ENCODE data around the gene ABI3BP.

ABI3BP gene

DNA sequence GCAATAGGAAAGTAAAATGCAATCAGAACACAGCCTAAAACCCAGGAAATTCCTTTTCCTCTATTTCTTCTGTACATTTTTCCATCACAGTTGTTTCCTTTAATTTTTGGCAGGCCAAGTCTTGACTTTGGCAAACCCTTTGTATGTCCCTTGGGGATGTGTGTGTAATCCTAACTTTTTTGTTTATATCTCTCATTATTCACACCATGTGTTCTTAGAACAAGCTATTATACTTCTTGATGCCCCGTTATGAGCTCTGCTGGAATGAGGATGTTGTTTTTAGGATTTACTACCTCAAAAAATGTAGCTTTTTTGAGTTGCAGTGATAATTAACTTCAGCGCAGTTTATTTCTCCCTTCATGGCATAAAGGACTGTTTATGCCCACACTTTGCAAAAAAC is 123.4 kb downstream of the ABI3BP start:
- Histone ChIP-seq H3K4me3 (ENCODE audit: low read length) (no peak overlapping the region), H3K36me3 (ENCODE audit: control insufficient read depth, insufficient read depth, low read length) (no peaks in the 10 kb centered on the region), H3K9ac (ENCODE audit: low read length) (no peak overlapping the region), H3K4me1 (ENCODE audit: control insufficient read depth, insufficient read depth, low read length) (no peaks in the 10 kb centered on the region), H3K27me3 (ENCODE audit: control insufficient read depth, insufficient read depth, low read length) (no peaks in the 10 kb centered on the region), H3K27ac (ENCODE audit: low read depth, low read length) (no peak overlapping the region)

DNA sequence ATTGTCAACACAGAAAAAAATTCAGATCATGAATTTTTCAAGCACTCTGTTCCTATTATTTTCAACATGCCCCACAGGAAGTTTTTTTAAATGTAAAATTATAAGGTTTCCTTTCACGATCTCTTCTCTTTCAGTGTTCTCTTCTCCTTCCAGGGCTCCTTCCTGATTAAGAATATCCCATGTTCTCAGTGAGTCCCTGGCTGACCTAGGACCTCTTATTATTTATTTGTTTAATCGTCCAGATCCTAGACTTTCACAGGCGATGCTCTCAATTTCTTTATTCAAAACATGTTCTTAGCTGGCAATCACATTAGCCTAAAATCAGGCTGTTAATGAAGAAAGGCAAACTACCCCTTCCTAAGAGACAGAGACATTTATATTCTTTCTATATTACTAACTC is 124.3 kb downstream of the ABI3BP start:
- Histone ChIP-seq H3K36me3 (ENCODE audit: control insufficient read depth, insufficient read depth, low read length) (no peaks in the 10 kb centered on the region), H3K9ac (ENCODE audit: low read length) (no peak overlapping the region), H3K4me1 (ENCODE audit: control insufficient read depth, insufficient read depth, low read length) (no peaks in the 10 kb centered on the region), H3K27ac (ENCODE audit: low read depth, low read length) (no peak overlapping the region), H3K27me3 (ENCODE audit: control insufficient read depth, insufficient read depth, low read length) (no peaks in the 10 kb centered on the region), H3K4me3 (ENCODE audit: low read length) (no peak overlapping the region)

DNA sequence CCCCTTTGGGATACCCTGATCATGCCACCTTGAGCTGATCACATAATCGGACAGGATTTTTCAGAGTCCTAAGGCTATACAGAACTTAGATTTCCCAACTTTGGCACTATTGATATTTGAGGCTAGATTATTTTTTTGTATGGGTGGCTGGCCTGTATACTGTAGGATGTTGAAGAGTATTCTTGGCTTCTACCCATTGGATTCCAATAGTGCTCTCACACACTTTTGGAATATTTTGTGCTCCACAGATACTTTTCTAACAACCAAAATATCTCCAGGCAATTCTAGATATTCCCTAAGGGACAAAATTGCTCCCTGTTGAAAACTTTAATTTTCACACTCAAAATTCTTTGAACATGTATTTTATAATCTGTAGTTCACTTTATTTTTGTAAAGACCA is 125.1 kb downstream of the ABI3BP start:
- no peak overlapping the region for H3K9ac ChIP-seq (ENCODE audit: low read length)
- H3K36me3 ChIP-seq (ENCODE audit: control insufficient read depth, insufficient read depth, low read length), result no peaks in the 10 kb centered on the region
- no peaks in the 10 kb centered on the region for H3K27me3 ChIP-seq (ENCODE audit: control insufficient read depth, insufficient read depth, low read length)
- H3K4me1 ChIP-seq (ENCODE audit: control insufficient read depth, insufficient read depth, low read length), result no peaks in the 10 kb centered on the region
- H3K27ac ChIP-seq (ENCODE audit: low read depth, low read length), result no peak overlapping the region
- H3K4me3 ChIP-seq (ENCODE audit: low read length), result no peak overlapping the region

DNA sequence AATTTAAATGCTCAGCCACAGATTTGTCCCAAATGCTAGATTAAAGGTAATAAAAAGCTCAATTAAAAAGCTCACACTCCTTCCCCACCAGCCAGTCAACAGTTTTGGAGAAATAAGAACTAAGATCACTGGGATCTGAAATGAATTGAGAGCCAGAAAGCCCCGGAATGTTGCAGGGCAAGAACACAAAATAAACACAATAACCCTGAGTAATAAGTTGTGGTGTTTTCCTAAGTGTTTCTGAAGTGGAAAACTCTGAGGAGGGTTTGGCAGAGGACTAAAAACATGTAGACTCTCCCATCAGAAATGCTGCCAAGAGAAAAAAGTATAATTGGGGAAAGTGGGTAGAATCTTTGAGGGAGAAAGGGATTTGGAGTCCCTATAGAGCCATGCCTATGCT is 127.8 kb downstream of the ABI3BP start:
- Histone ChIP-seq H3K4me3 (ENCODE audit: low read length) (no peak overlapping the region), H3K36me3 (ENCODE audit: control insufficient read depth, insufficient read depth, low read length) (no peaks in the 10 kb centered on the region), H3K27me3 (ENCODE audit: control insufficient read depth, insufficient read depth, low read length) (no peaks in the 10 kb centered on the region), H3K4me1 (ENCODE audit: control insufficient read depth, insufficient read depth, low read length) (no peaks in the 10 kb centered on the region), H3K27ac (ENCODE audit: low read depth, low read length) (no peak overlapping the region), H3K9ac (ENCODE audit: low read length) (no peak overlapping the region)

DNA sequence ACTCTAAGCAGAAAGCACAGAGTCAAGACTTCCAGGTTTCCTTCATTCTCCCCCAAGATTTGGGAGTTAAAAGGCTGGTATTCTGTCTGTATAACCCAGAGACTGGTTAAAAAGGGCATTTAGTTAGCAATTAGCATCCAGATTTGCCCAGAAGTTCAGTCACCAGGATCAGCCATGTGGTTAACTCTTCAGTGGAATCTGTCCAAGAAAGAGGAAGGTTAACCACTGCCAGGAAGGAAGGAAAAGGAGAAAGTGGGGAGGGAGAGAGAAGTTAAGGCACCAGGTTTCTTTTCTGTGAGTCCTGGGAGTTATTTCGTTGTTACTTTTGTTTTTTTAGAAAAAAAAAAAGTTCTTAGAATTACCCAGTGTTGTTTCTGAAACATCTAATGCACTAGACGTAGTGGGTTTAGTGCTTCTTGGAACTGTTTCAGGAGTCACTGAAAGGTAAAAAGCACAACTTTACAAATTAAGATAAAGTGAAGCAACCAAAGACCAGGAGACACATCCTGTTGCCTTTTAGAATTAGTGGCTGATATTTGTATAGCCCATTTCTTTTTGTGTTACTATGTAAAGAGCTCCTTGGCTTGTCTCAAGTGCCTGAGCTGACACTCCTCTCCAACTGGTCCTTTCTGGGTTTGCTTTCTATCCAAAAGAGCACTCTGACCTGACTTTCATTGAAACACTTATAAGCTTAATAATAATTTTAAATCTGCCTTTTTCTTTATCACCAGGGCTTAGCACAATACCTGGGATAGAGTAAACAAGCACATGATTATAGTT is 128.6 kb downstream of the ABI3BP start:
- no peaks in the 10 kb centered on the region for H3K27me3 ChIP-seq (ENCODE audit: control insufficient read depth, insufficient read depth, low read length)
- H3K4me1 ChIP-seq (ENCODE audit: control insufficient read depth, insufficient read depth, low read length), result no peaks in the 10 kb centered on the region
- H3K9ac ChIP-seq (ENCODE audit: low read length), result no peak overlapping the region
- no peak overlapping the region for H3K4me3 ChIP-seq (ENCODE audit: low read length)
- H3K36me3 ChIP-seq (ENCODE audit: control insufficient read depth, insufficient read depth, low read length), result no peaks in the 10 kb centered on the region
- H3K27ac ChIP-seq (ENCODE audit: low read depth, low read length), result no peak overlapping the region

- Histone ChIP-seq H3K27me3 (ENCODE audit: control insufficient read depth, insufficient read depth, low read length) (no peaks in the 10 kb centered on the region), H3K36me3 (ENCODE audit: control insufficient read depth, insufficient read depth, low read length) (no peaks in the 10 kb centered on the region), H3K9ac (ENCODE audit: low read length) (no peak overlapping the region), H3K4me1 (ENCODE audit: control insufficient read depth, insufficient read depth, low read length) (no peaks in the 10 kb centered on the region), H3K4me3 (ENCODE audit: low read length) (no peak overlapping the region), H3K27ac (ENCODE audit: low read depth, low read length) (no peak overlapping the region)
Observed at GRCh38 chr3:100857863-100858262, 135.4 kb downstream of the ABI3BP start.

GRCh38 chr3:100856821-100857220 is 136.4 kb downstream of the ABI3BP start:
- no peak overlapping the region for H3K27ac ChIP-seq (ENCODE audit: low read depth, low read length)
- H3K4me3 ChIP-seq (ENCODE audit: low read length), result no peak overlapping the region
- H3K36me3 ChIP-seq (ENCODE audit: control insufficient read depth, insufficient read depth, low read length), result no peaks in the 10 kb centered on the region
- H3K27me3 ChIP-seq (ENCODE audit: control insufficient read depth, insufficient read depth, low read length), result no peaks in the 10 kb centered on the region
- H3K9ac ChIP-seq (ENCODE audit: low read length), result no peak overlapping the region
- no peaks in the 10 kb centered on the region for H3K4me1 ChIP-seq (ENCODE audit: control insufficient read depth, insufficient read depth, low read length)

DNA sequence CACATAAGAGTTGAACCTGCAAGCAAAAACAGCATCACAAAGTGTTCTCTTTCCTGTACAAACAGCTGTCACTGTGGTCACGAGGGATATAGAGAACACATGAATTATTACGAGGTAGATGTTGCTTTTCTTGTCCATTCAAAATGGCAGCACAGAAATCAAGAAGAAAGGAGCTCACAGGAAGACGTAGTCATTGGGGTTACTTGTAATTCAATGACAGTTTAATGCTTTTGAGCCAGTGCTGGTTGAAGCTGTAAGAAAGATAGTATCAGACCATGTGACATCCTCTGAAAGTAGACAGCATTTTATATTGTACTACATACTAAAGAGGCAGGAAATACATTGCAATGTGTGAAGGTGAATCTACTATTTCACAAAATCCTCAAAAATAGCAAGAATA is 140.4 kb downstream of the ABI3BP start:
- no peaks in the 10 kb centered on the region for H3K4me1 ChIP-seq (ENCODE audit: control insufficient read depth, insufficient read depth, low read length)
- no peak overlapping the region for H3K27ac ChIP-seq (ENCODE audit: low read depth, low read length)
- no peak overlapping the region for H3K9ac ChIP-seq (ENCODE audit: low read length)
- H3K27me3 ChIP-seq (ENCODE audit: control insufficient read depth, insufficient read depth, low read length), result no peaks in the 10 kb centered on the region
- no peak overlapping the region for H3K4me3 ChIP-seq (ENCODE audit: low read length)
- H3K36me3 ChIP-seq (ENCODE audit: control insufficient read depth, insufficient read depth, low read length), result no peaks in the 10 kb centered on the region

- H3K27ac ChIP-seq (ENCODE audit: low read depth, low read length), result no peak overlapping the region
- no peak overlapping the region for H3K4me3 ChIP-seq (ENCODE audit: low read length)
- H3K36me3 ChIP-seq (ENCODE audit: control insufficient read depth, insufficient read depth, low read length), result no peaks in the 10 kb centered on the region
- no peaks in the 10 kb centered on the region for H3K27me3 ChIP-seq (ENCODE audit: control insufficient read depth, insufficient read depth, low read length)
- H3K9ac ChIP-seq (ENCODE audit: low read length), result no peak overlapping the region
- no peaks in the 10 kb centered on the region for H3K4me1 ChIP-seq (ENCODE audit: control insufficient read depth, insufficient read depth, low read length)
Observed at GRCh38 chr3:100850701-100851100, 142.5 kb downstream of the ABI3BP start.

DNA sequence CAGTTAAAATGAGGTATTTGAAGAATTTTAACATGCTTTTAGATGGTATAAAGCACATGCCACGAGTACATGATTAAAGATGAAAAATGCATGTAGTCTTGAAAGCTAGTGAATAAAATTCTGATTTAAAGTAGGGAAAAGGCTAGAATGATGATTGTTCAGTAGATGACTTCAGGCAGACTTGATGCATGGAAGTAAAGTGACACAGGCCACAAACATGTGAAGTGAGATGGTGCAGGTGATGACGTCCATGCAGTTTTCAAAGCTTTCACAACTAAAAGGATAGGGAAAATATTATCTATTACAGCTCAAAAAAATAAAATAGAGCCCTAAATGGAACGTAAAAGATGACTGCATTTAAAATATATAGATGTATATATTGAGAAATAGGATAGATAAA is 143.1 kb downstream of the ABI3BP start:
- H3K27me3 ChIP-seq (ENCODE audit: control insufficient read depth, insufficient read depth, low read length), result no peaks in the 10 kb centered on the region
- H3K4me1 ChIP-seq (ENCODE audit: control insufficient read depth, insufficient read depth, low read length), result no peaks in the 10 kb centered on the region
- H3K9ac ChIP-seq (ENCODE audit: low read length), result no peak overlapping the region
- no peak overlapping the region for H3K27ac ChIP-seq (ENCODE audit: low read depth, low read length)
- H3K36me3 ChIP-seq (ENCODE audit: control insufficient read depth, insufficient read depth, low read length), result no peaks in the 10 kb centered on the region
- no peak overlapping the region for H3K4me3 ChIP-seq (ENCODE audit: low read length)

DNA sequence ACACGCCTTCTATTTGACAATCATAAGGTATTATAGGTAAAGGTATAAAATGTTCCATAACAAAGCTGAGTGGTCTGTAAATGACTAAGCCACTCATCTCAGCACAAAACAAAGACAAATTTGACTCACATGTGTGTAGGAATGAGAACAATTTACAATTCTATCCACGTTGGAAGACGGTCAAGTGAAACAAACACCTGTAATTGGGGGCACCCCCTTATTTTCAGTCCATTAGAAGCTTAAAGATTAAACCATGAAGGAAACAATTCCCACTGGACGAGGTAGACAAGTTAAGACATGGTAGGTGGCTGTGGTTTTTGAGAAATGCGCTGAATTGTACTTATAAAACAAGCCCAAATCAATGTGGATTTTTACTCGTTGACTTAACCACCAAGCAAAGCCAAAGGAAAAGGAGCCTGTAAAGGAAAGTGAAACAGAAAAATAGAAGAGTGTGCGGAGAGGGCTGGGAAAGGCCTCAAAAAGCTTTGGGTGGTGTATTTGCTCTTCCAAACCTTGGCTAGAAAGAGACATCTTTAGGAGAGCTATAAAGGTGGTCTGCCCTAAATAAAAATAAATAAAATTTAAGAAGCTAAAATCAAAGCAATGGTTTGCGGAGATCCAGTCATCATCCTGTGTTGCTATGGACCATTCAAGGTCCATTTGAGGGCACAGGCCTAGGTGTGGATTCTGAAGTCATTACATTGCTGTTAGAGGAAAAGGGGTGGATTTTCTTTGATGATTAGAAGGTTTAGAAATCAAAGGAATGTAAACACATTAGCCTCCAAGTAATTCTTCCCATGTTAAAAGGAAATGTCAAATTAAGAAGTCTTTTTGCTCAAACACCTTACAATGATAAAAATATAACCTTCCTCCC is 148.9 kb downstream of the ABI3BP start:
- Histone ChIP-seq H3K4me3 (ENCODE audit: low read length) (no peak overlapping the region), H3K4me1 (ENCODE audit: control insufficient read depth, insufficient read depth, low read length) (no peaks in the 10 kb centered on the region), H3K36me3 (ENCODE audit: control insufficient read depth, insufficient read depth, low read length) (peaks cover under 1% of the 10 kb centered on the region), H3K9ac (ENCODE audit: low read length) (no peak overlapping the region), H3K27ac (ENCODE audit: low read depth, low read length) (no peak overlapping the region), H3K27me3 (ENCODE audit: control insufficient read depth, insufficient read depth, low read length) (no peaks in the 10 kb centered on the region)

DNA sequence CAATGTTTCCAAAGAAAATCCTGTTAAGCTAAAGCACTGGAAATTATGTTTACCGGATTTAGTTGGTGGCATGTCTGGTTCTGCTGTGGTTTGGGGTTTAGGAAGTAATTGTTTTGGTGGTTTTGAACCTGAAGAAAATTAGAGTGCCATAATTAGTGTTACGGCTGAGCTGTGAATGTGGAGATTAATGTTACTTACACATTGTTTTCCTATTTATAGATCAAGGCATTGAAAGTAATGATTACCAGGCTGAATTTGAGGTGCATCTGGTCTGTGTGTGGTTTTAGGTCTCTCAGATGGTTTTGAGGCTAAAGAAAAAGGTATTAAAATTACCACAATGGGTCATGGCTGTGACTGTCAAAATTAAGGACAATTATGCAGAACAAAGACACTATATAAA is 155.1 kb downstream of the ABI3BP start:
- Histone ChIP-seq H3K27ac (ENCODE audit: low read depth, low read length) (no peak overlapping the region), H3K4me1 (ENCODE audit: control insufficient read depth, insufficient read depth, low read length) (no peaks in the 10 kb centered on the region), H3K27me3 (ENCODE audit: control insufficient read depth, insufficient read depth, low read length) (no peaks in the 10 kb centered on the region), H3K9ac (ENCODE audit: low read length) (no peak overlapping the region), H3K36me3 (ENCODE audit: control insufficient read depth, insufficient read depth, low read length) (peaks cover 4% of the 10 kb centered on the region), H3K4me3 (ENCODE audit: low read length) (no peak overlapping the region)

DNA sequence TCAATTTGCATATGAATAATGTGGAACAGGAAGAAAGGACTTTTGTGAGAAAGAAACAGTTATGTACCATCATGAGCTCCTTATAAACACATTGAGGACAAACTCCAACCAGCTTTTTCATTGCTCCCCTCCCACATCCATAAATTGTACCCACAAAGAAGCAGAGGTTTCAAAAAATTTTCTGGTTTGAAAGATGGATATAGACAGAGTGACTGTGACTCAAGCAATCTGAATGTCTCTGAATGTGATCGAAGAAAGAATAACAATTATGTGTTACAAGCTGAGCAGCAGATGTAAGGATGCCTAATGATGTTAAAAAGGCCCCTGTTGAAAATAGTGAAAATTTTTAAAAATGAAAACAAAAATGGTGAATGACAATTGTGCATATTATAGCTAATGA is 156.6 kb downstream of the ABI3BP start:
- H3K4me1 ChIP-seq (ENCODE audit: control insufficient read depth, insufficient read depth, low read length), result no peaks in the 10 kb centered on the region

More for the DNA sequence above, 156.6 kb downstream of the ABI3BP start:
- Histone ChIP-seq H3K36me3 (ENCODE audit: control insufficient read depth, insufficient read depth, low read length) (peaks cover 4% of the 10 kb centered on the region), H3K9ac (ENCODE audit: low read length) (no peak overlapping the region), H3K27ac (ENCODE audit: low read depth, low read length) (no peak overlapping the region), H3K4me3 (ENCODE audit: low read length) (no peak overlapping the region), H3K27me3 (ENCODE audit: control insufficient read depth, insufficient read depth, low read length) (no peaks in the 10 kb centered on the region)
